Measurements from ENCODE around the gene AFP.

DNA sequence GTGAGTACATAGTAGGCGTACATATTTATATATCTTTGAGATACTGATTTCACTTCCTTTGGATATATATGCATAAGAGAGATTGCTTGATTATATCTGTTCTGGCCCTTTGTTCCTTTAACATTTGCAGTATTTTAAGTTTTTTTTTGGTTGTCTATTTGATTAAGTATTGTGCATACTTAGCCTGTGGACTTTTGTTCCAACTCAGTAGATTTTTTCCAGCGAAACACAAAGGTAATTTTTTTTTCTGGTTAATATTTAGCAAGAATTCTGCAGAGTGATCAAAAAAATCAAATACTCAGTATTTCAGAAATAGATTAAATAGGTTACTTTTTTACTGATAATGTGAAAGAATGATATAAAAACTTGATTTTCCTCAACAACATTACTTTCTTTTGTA lies 45.3 kb downstream of the AFP start, which contains the start of gene AFM:
- TF ChIP-seq, protein P1, sequence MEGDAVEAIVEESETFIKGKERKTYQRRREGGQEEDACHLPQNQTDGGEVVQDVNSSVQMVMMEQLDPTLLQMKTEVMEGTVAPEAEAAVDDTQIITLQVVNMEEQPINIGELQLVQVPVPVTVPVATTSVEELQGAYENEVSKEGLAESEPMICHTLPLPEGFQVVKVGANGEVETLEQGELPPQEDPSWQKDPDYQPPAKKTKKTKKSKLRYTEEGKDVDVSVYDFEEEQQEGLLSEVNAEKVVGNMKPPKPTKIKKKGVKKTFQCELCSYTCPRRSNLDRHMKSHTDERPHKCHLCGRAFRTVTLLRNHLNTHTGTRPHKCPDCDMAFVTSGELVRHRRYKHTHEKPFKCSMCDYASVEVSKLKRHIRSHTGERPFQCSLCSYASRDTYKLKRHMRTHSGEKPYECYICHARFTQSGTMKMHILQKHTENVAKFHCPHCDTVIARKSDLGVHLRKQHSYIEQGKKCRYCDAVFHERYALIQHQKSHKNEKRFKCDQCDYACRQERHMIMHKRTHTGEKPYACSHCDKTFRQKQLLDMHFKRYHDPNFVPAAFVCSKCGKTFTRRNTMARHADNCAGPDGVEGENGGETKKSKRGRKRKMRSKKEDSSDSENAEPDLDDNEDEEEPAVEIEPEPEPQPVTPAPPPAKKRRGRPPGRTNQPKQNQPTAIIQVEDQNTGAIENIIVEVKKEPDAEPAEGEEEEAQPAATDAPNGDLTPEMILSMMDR (conservative IDR thresholded peaks at IDR 0.05; ENCODE audit: low read length): no peak
- no peak for TF ChIP-seq EZH2phosphoT487 (IDR thresholded peaks at IDR 0.05; ENCODE audit: borderline replicate concordance)
